Left lung (tissue), 10 donors: ENCODE results near the gene NCBP2. TPM values are rescaled to one million over a fixed set of nuclear protein-coding genes. Genes with fewer than 3 reads are reported as not detected.

Experiments
- ATAC-seq: fragments of 200-7000 bp; cut with Tn5 transposase; one replicate; pipeline ENCODE4 v1.9.1; 2020; ENCODE audit warnings: moderate library complexity
- DNase-seq, 4 donors: peaks; one replicate each; pipeline ENCODE4 v3.0.0-alpha.2; 2013 to 2020
- H3K27ac ChIP-seq, 2 donors: fragments of 200-600 bp; sonication (generic) in 1 of 2; one replicate each; pipeline versions ENCODE4 v1.5.0 to v1.8.0; 2020 to 2021
- H3K27me3 ChIP-seq, 2 donors: fragments of 200-600 bp; sonication (generic) in 1 of 2; one replicate each; pipeline versions ENCODE4 v1.5.0 to v1.8.0; 2020 to 2021
- H3K36me3 ChIP-seq, 2 donors: fragments of 200-600 bp; sonication (generic) in 1 of 2; one replicate each; pipeline versions ENCODE4 v1.5.0 to v1.8.0; 2020 to 2021
- H3K4me1 ChIP-seq, 2 donors: fragments of 200-600 bp; one replicate each; pipeline ENCODE4 v1.8.0; 2021
- H3K4me3 ChIP-seq, 2 donors: fragments of 200-600 bp; sonication (generic) in 1 of 2; one replicate each; pipeline versions ENCODE4 v1.5.0 to v1.8.0; 2020 to 2021; ENCODE audit warnings: mild to moderate bottlenecking in 1 of 2
- H3K9me3 ChIP-seq, 2 donors: fragments of 200-600 bp; sonication (generic) in 1 of 2; one replicate each; pipeline versions ENCODE4 v1.5.0 to v1.8.0; 2020 to 2021
- CTCF ChIP-seq, 2 donors: fragments of 200-600 bp; sonication (generic) in 1 of 2; IDR thresholded peaks; one replicate each; pipeline versions ENCODE4 v1.5.0 to v1.8.0; 2021; ENCODE audit warnings: antibody characterized with exemption in 2 of 2
- intact Hi-C, 2 donors: fragments of 100-400 bp; cut with DNase I; formaldehyde crosslinking; loops; one replicate each; pipeline versions ENCODE4 v1.11.2 to v1.14.2; 2022
- polyA plus RNA-seq, 6 donors: library from polyadenylated mRNA; unstranded; fragments of 120-200 nt; gene quantifications; one replicate each; pipeline ENCODE4 v1.2.1, GENCODE V29; 2013; ENCODE audit not compliant: insufficient read length in 6 of 6
- total RNA-seq, 2 donors: library from RNA; stranded (reverse); fragmentation: NEBNext Ultra II Directional; extraction: Animal tissue kit (Norgen Biotek cat#: 25700); gene quantifications; one replicate each; pipeline ENCODE4 v1.2.1, GENCODE V29; 2021
- donor health status: DM: no; HTN: yes; CAD: no.
- donor health status: DM: no; HTN: no; CAD: no.

The NCBP2 gene
- total and polyA plus RNA-seq, 8 donors, result 56.0 to 95.9 (median 87.0) TPM

- Histone ChIP-seq H3K9me3 (no peaks in the 10 kb centered on the region), H3K27ac (no peak overlapping the region), H3K4me1 (no peaks in the 10 kb centered on the region), H3K4me3 (no peak overlapping the region), H3K36me3 (no peaks in the 10 kb centered on the region), H3K27me3 (peaks cover 0 to 8% of the 10 kb centered on the region in 2 donors)
- ATAC-seq (no peak), DNase-seq (no peak)
- TF ChIP-seq CTCF (IDR thresholded peaks at IDR 0.05), result no peak
- intact Hi-C loops, result no loop called here
Measured at GRCh38 chr3:196983186-196983585, 40.9 kb upstream of the NCBP2 start.

- ATAC-seq (no peak), DNase-seq (no peak)
- no peak for TF ChIP-seq CTCF (IDR thresholded peaks at IDR 0.05)
- H3K27ac ChIP-seq, result no peak overlapping the region
- peaks cover 0 to 10% of the 10 kb centered on the region in 2 donors for H3K27me3 ChIP-seq
- no peak overlapping the region for H3K4me3 ChIP-seq
- no peaks in the 10 kb centered on the region for H3K9me3 ChIP-seq
- no peaks in the 10 kb centered on the region for H3K4me1 ChIP-seq
- H3K36me3 ChIP-seq, result no peaks in the 10 kb centered on the region
- intact Hi-C loops, result no loop called here
Measured at GRCh38 chr3:196981657-196982056, 39.3 kb upstream of the NCBP2 start.

- no peak for TF ChIP-seq CTCF (IDR thresholded peaks at IDR 0.05)
- no peak overlapping the region for H3K27ac ChIP-seq
- H3K36me3 ChIP-seq, result no peaks in the 10 kb centered on the region
- H3K4me1 ChIP-seq, result no peaks in the 10 kb centered on the region
- ATAC-seq (peak; percentile 39), DNase-seq (no peak)
- peaks cover 0 to 9% of the 10 kb centered on the region in 2 donors for H3K27me3 ChIP-seq
- intact Hi-C loops, result no loop called here
- no peaks in the 10 kb centered on the region for H3K9me3 ChIP-seq
- H3K4me3 ChIP-seq, result no peak overlapping the region
Measured at GRCh38 chr3:196979545-196979944, 37.2 kb upstream of the NCBP2 start.

- Histone ChIP-seq H3K4me3 (no peak overlapping the region), H3K27ac (no peak overlapping the region), H3K4me1 (no peaks in the 10 kb centered on the region), H3K27me3 (peaks cover 0 to 9% of the 10 kb centered on the region in 2 donors), H3K36me3 (no peaks in the 10 kb centered on the region), H3K9me3 (no peaks in the 10 kb centered on the region)
- TF ChIP-seq CTCF (IDR thresholded peaks at IDR 0.05), result no peak
- DNase-seq, result no peak
- no peak for ATAC-seq
- intact Hi-C loops, result no loop called here
Measured at GRCh38 chr3:196976941-196977340, 34.6 kb upstream of the NCBP2 start.

GRCh38 chr3:196975349-196975748 lies 33.0 kb upstream of the NCBP2 start:
- intact Hi-C loops, result no loop called here

More at GRCh38 chr3:196975349-196975748, 33.0 kb upstream of the NCBP2 start:
- no peak for ATAC-seq
- TF ChIP-seq CTCF (IDR thresholded peaks at IDR 0.05), result no peak
- Histone ChIP-seq H3K4me3 (no peak overlapping the region), H3K36me3 (no peaks in the 10 kb centered on the region), H3K9me3 (no peaks in the 10 kb centered on the region), H3K4me1 (no peaks in the 10 kb centered on the region), H3K27ac (no peak overlapping the region), H3K27me3 (peaks cover 0 to 9% of the 10 kb centered on the region in 2 donors)
- no peak for DNase-seq
